Measurements from ENCODE around the gene ARHGAP35.
"Not testable (repeated sequence)": the region's sequence is repeated elsewhere in the genome, so short reads cannot be mapped to it uniquely, and the experiment has no call there.

The ARHGAP35 gene

GRCh38 chr19:46878613-46879375 is 18.0 kb downstream of the ARHGAP35 start:
- no peak for DNase-seq (ENCODE audit: extremely low read depth, low read depth)
- TF ChIP-seq CTCF (IDR thresholded peaks at IDR 0.05; ENCODE audit: low read depth, low read length) = no peak

GRCh38 chr19:46880431-46880830 is 19.6 kb downstream of the ARHGAP35 start:
- TF ChIP-seq CTCF (IDR thresholded peaks at IDR 0.05; ENCODE audit: low read depth, low read length) = no peak
- DNase-seq (ENCODE audit: extremely low read depth, low read depth) = no peak

- no peak for DNase-seq (ENCODE audit: extremely low read depth, low read depth)
- no peak for TF ChIP-seq CTCF (IDR thresholded peaks at IDR 0.05; ENCODE audit: low read depth, low read length)
Measured at GRCh38 chr19:46881092-46881491, 20.3 kb downstream of the ARHGAP35 start.

GRCh38 chr19:46882034-46882433 is 21.2 kb downstream of the ARHGAP35 start:
- DNase-seq (ENCODE audit: extremely low read depth, low read depth) = no peak
- TF ChIP-seq CTCF (IDR thresholded peaks at IDR 0.05; ENCODE audit: low read depth, low read length) = no peak

- DNase-seq (ENCODE audit: extremely low read depth, low read depth) = not testable (repeated sequence)
Measured at GRCh38 chr19:46882751-46883150, 22.0 kb downstream of the ARHGAP35 start.

GRCh38 chr19:46885411-46885810 is 24.6 kb downstream of the ARHGAP35 start:
- no peak for TF ChIP-seq CTCF (IDR thresholded peaks at IDR 0.05; ENCODE audit: low read depth, low read length)
- no peak for DNase-seq (ENCODE audit: extremely low read depth, low read depth)

- no peak for DNase-seq (ENCODE audit: extremely low read depth, low read depth)
- TF ChIP-seq CTCF (IDR thresholded peaks at IDR 0.05; ENCODE audit: low read depth, low read length) = no peak
Measured at GRCh38 chr19:46886546-46887239, 25.9 kb downstream of the ARHGAP35 start.
